HEK293 (cell line): Measurements from ENCODE around the gene ZNF423.

Source experiments
- CTCF ChIA-PET: fragments of 350-600 bp; formaldehyde crosslinking; extraction: SDS; loops from one replicate; lab custom pipeline; 2021; ENCODE audit warnings: antibody characterized with exemption; lab: Yijun Ruan, JAX
- POLR2A ChIA-PET: fragments of 300-600 bp; formaldehyde crosslinking; extraction: SDS; loops from one replicate; lab custom pipeline; 2020; ENCODE audit warnings: antibody characterized with exemption, inconsistent platforms; lab: Yijun Ruan, JAX
- H3K27ac ChIP-seq: fragments of 200-500 bp; sonication (Bioruptor generic); 2 replicates; pipeline ENCODE4 v1.5.1; 2014; ENCODE audit warnings: low read depth, low read length, control low read depth, inconsistent platforms; ENCODE audit errors: extremely low read depth
- H3K36me3 ChIP-seq, 2 experiments: fragments of 200-500 bp in 1 of 2; sonication (Bioruptor generic) in 1 of 2; 1 replicate in 1 of 2; 2 replicates in 1 of 2; pipeline ENCODE4 v1.5.1; 2014 to 2017; ENCODE audit warnings: inconsistent platforms in 2 of 2, low read length in 2 of 2; ENCODE audit not compliant: control insufficient read depth in 2 of 2, insufficient read depth in 1 of 2
- H3K4me1 ChIP-seq: fragments of 200-500 bp; sonication (Bioruptor generic); 2 replicates; pipeline ENCODE4 v1.5.1; 2014; ENCODE audit warnings: mild to moderate bottlenecking, low read length, inconsistent platforms; ENCODE audit not compliant: control insufficient read depth, insufficient read depth
- H3K4me3 ChIP-seq: 2 replicates; pipeline ENCODE4 v1.5.1; 2011; ENCODE audit warnings: low read depth, mild to moderate bottlenecking, control low read depth, low read length, moderate library complexity
- H3K9me3 ChIP-seq: fragments of 200-500 bp; sonication (Bioruptor generic); 2 replicates; pipeline ENCODE4 v1.5.1; 2014; ENCODE audit warnings: low read depth, low read length, inconsistent platforms; ENCODE audit not compliant: control insufficient read depth, insufficient read depth
- EGR2 ChIP-seq: fragments of 450-650 bp; formaldehyde crosslinking; IDR thresholded peaks from 2 replicates; pipeline ENCODE4 v1.5.1; 2016; ENCODE audit warnings: low read depth, missing biosample characterization, missing genetic modification characterization
- GFI1B ChIP-seq: fragments of 450-650 bp; formaldehyde crosslinking; IDR thresholded peaks from 2 replicates; pipeline ENCODE4 v1.5.1; 2016; ENCODE audit warnings: missing biosample characterization, missing genetic modification characterization
- KLF10 ChIP-seq: fragments of 450-650 bp; IDR thresholded peaks from 2 replicates; pipeline ENCODE4 v1.5.1; 2018; ENCODE audit warnings: missing biosample characterization, mild to moderate bottlenecking, missing genetic modification characterization
- KLF17 ChIP-seq: fragments of 450-650 bp; formaldehyde crosslinking; IDR thresholded peaks from 2 replicates; pipeline ENCODE4 v1.5.1; 2016; ENCODE audit warnings: missing biosample characterization, missing genetic modification characterization
- PRDM4 ChIP-seq: fragments of 450-650 bp; formaldehyde crosslinking; IDR thresholded peaks from 2 replicates; pipeline ENCODE4 v1.5.1; 2017; ENCODE audit warnings: missing biosample characterization, missing genetic modification characterization
- ZFHX2 ChIP-seq: fragments of 450-650 bp; formaldehyde crosslinking; conservative IDR thresholded peaks from 2 replicates; pipeline ENCODE4 v1.5.1; 2016; ENCODE audit warnings: missing biosample characterization, missing genetic modification characterization
- ZNF148 ChIP-seq: fragments of 450-650 bp; formaldehyde crosslinking; IDR thresholded peaks from 2 replicates; pipeline ENCODE4 v1.5.0; 2017; ENCODE audit warnings: missing biosample characterization, missing genetic modification characterization, borderline replicate concordance
- ZNF211 ChIP-seq: fragments of 450-650 bp; formaldehyde crosslinking; IDR thresholded peaks from 2 replicates; pipeline ENCODE4 v1.5.1; 2016; ENCODE audit warnings: low read depth, missing biosample characterization, missing genetic modification characterization
- ZNF26 ChIP-seq: fragments of 450-650 bp; formaldehyde crosslinking; IDR thresholded peaks from 2 replicates; pipeline ENCODE4 v1.5.1; 2016; ENCODE audit warnings: missing biosample characterization, missing genetic modification characterization
- ZNF488 ChIP-seq: fragments of 450-650 bp; formaldehyde crosslinking; IDR thresholded peaks from 2 replicates; pipeline ENCODE4 v1.5.1; 2016; ENCODE audit warnings: missing biosample characterization, missing genetic modification characterization
- ZNF555 ChIP-seq: fragments of 450-650 bp; formaldehyde crosslinking; conservative IDR thresholded peaks from 2 replicates; pipeline ENCODE4 v1.5.1; 2017; ENCODE audit warnings: missing biosample characterization, mild to moderate bottlenecking, missing genetic modification characterization, inconsistent platforms
- ZNF610 ChIP-seq: fragments of 450-650 bp; formaldehyde crosslinking; IDR thresholded peaks from 2 replicates; pipeline ENCODE4 v1.5.1; 2016; ENCODE audit warnings: missing biosample characterization, missing genetic modification characterization, borderline replicate concordance
- ZNF785 ChIP-seq: fragments of 450-650 bp; formaldehyde crosslinking; IDR thresholded peaks from 2 replicates; pipeline ENCODE4 v1.5.1; 2016; ENCODE audit warnings: missing biosample characterization, missing genetic modification characterization
- ZSCAN30 ChIP-seq: fragments of 450-650 bp; IDR thresholded peaks from 2 replicates; pipeline ENCODE4 v1.5.1; 2018; ENCODE audit warnings: missing biosample characterization, mild to moderate bottlenecking, missing genetic modification characterization, moderate library complexity

ZNF423 gene

GRCh38 chr16:49786926-49787557, 68.9 kb downstream of the ZNF423 start:
- Histone ChIP-seq H3K36me3 (no peaks in the 10 kb centered on the region), H3K9me3 (no peaks in the 10 kb centered on the region), H3K4me1 (no peaks in the 10 kb centered on the region), H3K4me3 (no peak overlapping the region), H3K27ac (no peak overlapping the region)
- TF ChIP-seq KLF17 (tag by site-specific recombination) (no peak), ZFHX2 (tag by site-specific recombination) (0 out of 2 replicates have a peak, but pooled peaks have one; percentile 9), EGR2 (peak; percentile 68)
- ChIA-PET CTCF (interaction anchor here (0.7 kb wide), 1 partner anchor 71 kb away, joined by 3 read pairs; no protein-coding TSS in a partner anchor), POLR2A (interaction anchor here (0.5 kb wide), 1 partner anchor 39 kb away, joined by 3 read pairs; no protein-coding TSS in a partner anchor)

- no peak for TF ChIP-seq ZNF148 (tag by site-specific recombination)
- no peak for TF ChIP-seq ZNF785 (tag by site-specific recombination)
- TF ChIP-seq ZFHX2 (tag by site-specific recombination): peak; percentile 60
- TF ChIP-seq EGR2: peak; percentile 62
- Histone ChIP-seq H3K36me3 (no peaks in the 10 kb centered on the region), H3K27ac (no peak overlapping the region), H3K4me1 (no peaks in the 10 kb centered on the region), H3K4me3 (no peak overlapping the region), H3K9me3 (no peaks in the 10 kb centered on the region)
- ChIA-PET CTCF (no interaction called here), POLR2A (no interaction called here)
Observed at GRCh38 chr16:49785970-49786369, 69.9 kb downstream of the ZNF423 start.

GRCh38 chr16:49782405-49782804, 73.5 kb downstream of the ZNF423 start:
- ChIA-PET POLR2A (no interaction called here), CTCF (interaction anchor here (0.7 to 1.2 kb wide), 2 partner anchors 290 to 354 kb away, joined by 3 read pairs; no protein-coding TSS in a partner anchor)
- no peaks in the 10 kb centered on the region for H3K36me3 ChIP-seq
- no peaks in the 10 kb centered on the region for H3K4me1 ChIP-seq
- H3K27ac ChIP-seq: no peak overlapping the region
- H3K4me3 ChIP-seq: no peak overlapping the region
- no peaks in the 10 kb centered on the region for H3K9me3 ChIP-seq
- TF ChIP-seq ZNF610 (tag by site-specific recombination) (no peak), KLF10 (tag by site-specific recombination) (no peak), ZNF211 (tag by site-specific recombination) (no peak), ZNF26 (tag by site-specific recombination) (no peak), GFI1B (tag by site-specific recombination) (no peak), PRDM4 (tag by site-specific recombination) (no peak), ZNF555 (tag by site-specific recombination) (no peak), ZSCAN30 (tag by site-specific recombination) (no peak), ZNF488 (no peak)
